GM13977 (cell line): ENCODE measurements around the gene TPPP2.
"Not testable (repeated sequence)": the region's sequence is repeated elsewhere in the genome, so short reads cannot be mapped to it uniquely, and the experiment has no call there.

ENCODE experiments used
- DNase-seq: peaks from one replicate; pipeline ENCODE4 v3.0.0; 2012; ENCODE audit warnings: low spot score
- CTCF ChIP-seq: IDR thresholded peaks from 2 replicates; pipeline ENCODE4 v1.5.1; 2012; ENCODE audit warnings: mild to moderate bottlenecking, control low read depth; ENCODE audit not compliant: insufficient read depth; ENCODE audit errors: extremely low read depth, missing control alignments
- in situ Hi-C: fragments of 300-500 bp; cut with MboI; formaldehyde crosslinking; loops from one replicate; pipeline ENCODE4 v1.12.0; 2022; ENCODE audit warnings: low sequenced_read_pairs, low pct_unique_long_range_greater_than_20kb, mixed read lengths, inconsistent platforms; ENCODE audit not compliant: unreplicated experiment

TPPP2 gene

GRCh38 chr14:21029917-21030316 lies at the start of gene TPPP2:
TSS of gene TPPP2 (plus strand) at chr14:21030217. CDS start at chr14:21030582, 365 bp downstream.
- DNase-seq: no peak
- in situ Hi-C loops: no loop called here
- TF ChIP-seq CTCF: no peak

GRCh38 chr14:20980906-20981305 lies 49.1 kb upstream of the TPPP2 start:
- no peak for DNase-seq
- TF ChIP-seq CTCF: no peak
- in situ Hi-C loops: no loop called here

GRCh38 chr14:20982646-20983369 lies 47.2 kb upstream of the TPPP2 start:
- DNase-seq: no peak
- TF ChIP-seq CTCF: no peak
- in situ Hi-C loops: no loop called here

GRCh38 chr14:20985650-20986049 lies 44.4 kb upstream of the TPPP2 start:
- in situ Hi-C loops, DNase-seq: not testable (repeated sequence)

GRCh38 chr14:20986811-20987210 lies 43.2 kb upstream of the TPPP2 start:
- no peak for DNase-seq
- no peak for TF ChIP-seq CTCF
- in situ Hi-C loops: no loop called here

- no peak for TF ChIP-seq CTCF
- DNase-seq: no peak
- in situ Hi-C loops: no loop called here
Observed at GRCh38 chr14:20988717-20989470, 41.1 kb upstream of the TPPP2 start.

GRCh38 chr14:20989471-20989786 lies 40.6 kb upstream of the TPPP2 start:
- in situ Hi-C loops: no loop called here
- TF ChIP-seq CTCF: no peak
- no peak for DNase-seq
